GM21576 (cell line): ENCODE data around the gene IGLON5.

Source experiments
- ATAC-seq: cut with Tn5 transposase; IDR thresholded peaks from one replicate; pipeline ENCODE4 v1.9.1; 2021; ENCODE audit warnings: mild to moderate bottlenecking, moderate library complexity; ENCODE audit not compliant: unreplicated experiment

The IGLON5 gene

GRCh38 chr19:51337861-51338562 lies 26.6 kb downstream of the IGLON5 start:
- no peak for ATAC-seq

GRCh38 chr19:51338563-51339312 lies 27.3 kb downstream of the IGLON5 start:
- peak; percentile 40 for ATAC-seq

- ATAC-seq: no peak
These were observed 27.9 kb downstream of the IGLON5 start for GRCh38 chr19:51339313-51339686.

- ATAC-seq: peak; percentile 49
These were observed 28.5 kb downstream of the IGLON5 start for GRCh38 chr19:51339687-51340656.

GRCh38 chr19:51341066-51341465 lies 29.6 kb downstream of the IGLON5 start:
- no peak for ATAC-seq

- ATAC-seq: no peak
These were observed 30.6 kb downstream of the IGLON5 start, which contains the start of gene VSIG10L for GRCh38 chr19:51341976-51342580. Gene VSIG10L, minus strand, starts transcription at chr19:51342139. Its CDS starts 15 bp downstream, at chr19:51342124.

GRCh38 chr19:51342631-51343569 lies 31.5 kb downstream of the IGLON5 start:
- no peak for ATAC-seq

DNA sequence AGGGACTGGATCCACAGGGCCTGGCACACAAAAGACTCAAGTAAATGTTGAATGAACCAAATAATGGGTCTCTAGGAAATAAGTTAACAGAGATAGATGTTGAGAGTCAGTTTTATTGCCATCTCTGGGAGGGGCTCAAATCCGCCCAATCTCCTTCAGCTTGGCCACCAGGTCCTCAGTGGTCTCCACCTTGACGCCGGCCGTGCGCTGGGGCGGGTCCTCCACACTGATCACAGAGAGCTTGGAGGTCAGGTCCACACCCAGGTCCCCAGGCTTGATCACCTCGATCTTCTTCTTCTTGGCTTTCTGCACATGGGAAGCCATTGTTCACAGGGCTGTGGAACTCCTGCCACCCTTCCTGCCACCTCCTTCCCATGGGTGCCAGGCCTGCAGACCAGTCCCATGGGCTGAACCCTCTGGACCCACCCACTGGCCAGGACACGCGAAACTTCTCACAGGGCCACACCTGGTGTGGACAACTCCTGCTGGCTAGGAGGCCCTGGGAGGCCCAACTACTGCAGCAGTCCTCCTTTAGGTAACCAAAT lies 33.7 kb downstream of the IGLON5 start:
- no peak for ATAC-seq

DNA sequence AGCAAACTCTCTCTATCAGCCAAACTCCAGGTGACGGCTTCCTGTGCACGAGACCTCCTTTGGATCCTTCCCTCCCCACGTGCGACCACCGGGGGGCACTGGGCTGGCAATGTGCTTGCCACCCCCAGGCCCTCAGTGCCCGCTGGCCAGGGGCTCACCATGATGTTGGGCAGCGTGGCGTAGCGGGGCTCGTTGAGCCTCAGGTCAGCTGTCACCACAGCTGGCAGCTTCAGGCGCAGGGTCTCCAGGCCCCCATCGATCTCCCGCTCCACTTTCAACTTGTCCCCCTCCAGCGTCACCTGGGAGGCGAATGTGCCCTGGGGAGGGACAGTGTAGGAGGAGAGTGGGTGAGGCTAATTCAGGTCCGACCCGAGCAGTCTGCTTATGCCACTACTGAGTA lies 35.3 kb downstream of the IGLON5 start:
- ATAC-seq: no peak

GRCh38 chr19:51347209-51347928 lies 35.9 kb downstream of the IGLON5 start:
- ATAC-seq: no peak

- no peak for ATAC-seq
These were observed 40.0 kb downstream of the IGLON5 start for GRCh38 chr19:51351266-51351990.

DNA sequence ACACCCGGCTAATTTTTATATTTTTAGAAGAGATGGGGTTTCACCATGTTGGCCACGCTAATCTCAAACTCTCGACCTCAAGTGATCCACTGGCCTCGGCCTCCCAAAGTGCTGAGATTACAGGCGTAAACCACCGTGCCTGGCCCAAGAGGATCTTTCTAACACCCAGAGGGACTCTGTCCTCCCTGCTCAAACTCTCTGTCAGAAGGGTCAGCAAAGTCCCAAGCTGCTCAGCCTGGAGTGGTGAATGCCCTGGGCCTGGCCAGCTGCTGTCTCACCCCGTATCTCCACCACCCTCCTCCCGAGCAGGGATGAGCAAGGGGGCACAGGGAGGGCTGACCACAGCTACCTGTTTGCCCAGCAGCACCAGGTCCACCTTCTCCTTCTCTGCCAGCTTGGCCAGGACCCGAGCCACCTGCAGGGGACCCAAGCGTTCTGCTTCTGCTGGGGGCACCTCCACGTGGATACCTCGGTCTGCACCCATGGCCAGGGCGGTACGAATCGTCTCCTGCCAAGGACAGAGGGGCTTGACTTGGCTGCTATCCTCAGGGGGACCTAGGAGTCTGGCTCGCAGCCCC lies 41.4 kb downstream of the IGLON5 start:
- no peak for ATAC-seq

DNA sequence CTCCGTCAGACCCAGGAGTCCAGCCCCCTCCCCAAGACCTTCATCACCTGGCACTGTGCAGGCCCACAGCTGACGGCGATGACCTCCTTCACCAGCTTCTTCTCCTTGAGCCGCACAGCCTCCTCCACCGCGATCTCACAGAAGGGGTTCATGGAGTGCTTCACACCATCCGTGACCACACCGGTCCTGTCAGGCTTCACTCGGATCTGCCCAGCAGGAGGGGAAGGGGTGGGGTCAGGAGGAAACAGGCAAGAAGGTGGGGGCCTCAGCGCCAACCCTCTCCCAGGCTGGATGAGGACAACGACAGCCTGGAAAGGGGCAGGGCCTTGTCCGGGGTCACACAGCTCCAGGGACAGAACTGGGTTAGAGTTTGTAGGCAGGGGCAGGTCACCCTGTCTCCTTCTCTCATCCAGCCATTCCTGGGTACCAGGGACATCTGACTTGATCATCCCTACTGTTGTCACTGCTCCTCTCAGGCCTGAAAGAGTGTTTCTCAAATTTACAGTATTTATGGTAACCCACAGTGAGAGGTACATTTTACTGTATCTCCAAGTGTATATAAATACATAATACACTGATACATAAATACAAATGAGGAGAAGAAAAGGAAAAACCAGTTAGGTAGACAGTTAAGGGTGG lies 42.8 kb downstream of the IGLON5 start:
- no peak for ATAC-seq

- no peak for ATAC-seq
These were observed 43.3 kb downstream of the IGLON5 start for GRCh38 chr19:51354742-51355148.

DNA sequence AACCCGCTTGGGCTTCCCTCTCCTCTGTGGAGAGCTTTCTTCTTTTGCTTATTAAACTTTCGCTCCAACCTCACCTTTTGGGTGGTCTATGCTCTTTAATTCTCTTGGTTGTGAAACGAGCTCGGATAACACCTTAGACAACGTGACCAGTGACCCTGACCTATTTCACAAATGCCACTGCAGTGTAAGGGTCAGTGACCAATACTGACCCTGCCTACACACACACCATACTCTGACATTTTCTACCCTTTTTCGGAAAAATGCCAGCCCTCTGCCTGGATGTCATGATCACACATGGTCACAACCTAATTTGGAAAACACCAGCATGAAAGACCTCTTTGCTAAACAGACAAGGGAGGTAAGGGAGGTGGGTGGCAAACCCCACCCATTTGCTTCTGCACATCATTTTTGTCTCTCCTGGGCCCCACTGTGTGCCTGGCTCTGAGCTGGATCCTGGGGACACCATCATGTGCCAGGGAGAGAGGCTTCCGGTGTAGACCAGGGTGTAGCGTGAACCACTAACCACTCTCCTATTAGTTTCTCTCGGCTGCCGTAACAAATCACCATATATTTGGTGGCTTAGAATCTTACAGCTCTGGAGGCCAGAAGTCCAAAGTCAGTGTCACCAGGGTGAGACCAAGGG lies 44.8 kb downstream of the IGLON5 start:
- no peak for ATAC-seq

DNA sequence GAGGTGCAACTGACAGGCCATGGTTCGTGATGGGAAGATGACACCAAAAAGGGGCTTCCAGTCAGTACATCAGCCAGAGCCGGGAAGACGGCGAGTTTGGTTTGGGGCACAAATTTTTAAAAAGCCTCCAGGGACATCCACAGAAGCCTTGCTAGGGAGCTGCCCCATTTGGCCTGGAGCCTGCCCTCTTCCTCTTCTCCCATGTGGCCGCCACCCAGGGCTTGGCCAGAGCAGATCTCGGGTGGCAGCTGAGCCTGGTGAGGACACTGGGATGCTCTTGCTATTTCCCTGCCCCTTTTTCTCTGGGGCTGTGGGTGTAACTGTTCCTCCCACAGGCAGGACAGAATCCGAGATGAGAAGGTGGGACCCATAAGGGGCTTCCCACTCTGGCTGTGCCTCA lies 46.5 kb downstream of the IGLON5 start:
- ATAC-seq: no peak

DNA sequence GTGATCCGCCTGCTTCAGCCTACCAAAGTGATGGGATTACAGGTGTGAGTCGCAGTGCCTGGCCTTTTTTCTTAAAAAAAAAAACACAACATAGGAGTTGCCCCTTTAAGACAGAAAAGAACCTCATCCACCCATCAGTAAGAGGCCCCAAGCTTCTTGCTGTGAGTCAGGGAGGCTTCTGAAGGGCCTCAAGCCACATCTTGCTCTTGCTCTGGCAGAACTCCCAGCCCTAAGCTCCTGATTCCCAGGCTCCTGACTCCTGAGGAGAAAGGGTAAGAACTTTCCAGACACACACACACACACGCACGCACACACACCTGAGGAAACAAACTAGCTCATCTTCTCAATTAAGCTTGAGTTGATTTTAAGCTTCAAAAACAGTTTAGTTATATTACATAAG lies 47.9 kb downstream of the IGLON5 start:
- ATAC-seq: no peak
